ELR (cell line): ENCODE results near the gene DLL3.
A peak's percentile ranks its signal among the peaks of the same experiment; 100 is the strongest.

Experiments
- DNase-seq: peaks from one replicate; pipeline ENCODE4 v3.0.0-alpha.2; 2015; ENCODE audit warnings: low read depth

The DLL3 gene

DNA sequence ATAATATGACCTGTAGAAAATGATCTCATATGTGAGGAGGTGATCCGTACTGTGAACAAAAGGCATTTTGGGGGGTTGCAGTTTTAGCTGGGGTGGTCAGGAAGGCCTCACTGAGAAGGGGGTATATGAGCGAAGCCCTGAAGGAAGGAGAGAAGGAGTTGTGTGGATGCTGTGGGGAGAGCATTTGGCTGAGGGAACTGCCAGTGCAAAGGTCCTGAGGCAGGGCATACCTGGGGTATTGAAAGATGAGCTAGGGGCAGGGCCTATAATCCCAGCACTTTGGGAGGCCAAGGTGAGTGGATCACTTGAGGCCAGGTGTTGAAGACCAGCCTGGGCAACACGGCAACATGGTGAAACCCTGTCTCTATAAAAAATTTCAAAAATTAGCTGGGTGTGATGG, 18.7 kb downstream of the DLL3 start:
- no peak for DNase-seq

DNA sequence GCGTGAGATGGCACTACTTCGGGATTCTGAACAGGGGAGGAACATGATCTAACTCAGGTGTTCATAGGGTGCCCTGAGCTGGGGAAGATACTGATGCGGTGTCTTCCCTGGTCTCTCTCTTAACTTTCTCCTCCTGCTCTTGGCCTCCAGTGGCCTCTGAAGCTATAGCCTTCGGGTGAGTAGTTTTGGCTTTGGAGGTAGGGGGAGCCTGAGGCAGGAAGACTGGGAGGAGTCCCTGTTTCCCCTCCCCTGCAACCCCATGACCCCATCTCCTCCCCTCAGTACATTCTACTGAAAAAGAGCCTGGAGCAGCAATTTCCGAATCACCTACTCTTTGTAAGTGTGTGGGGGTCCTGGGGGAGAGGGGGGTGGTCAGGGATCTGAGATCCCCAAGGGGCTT, 19.7 kb downstream of the DLL3 start:
- DNase-seq: no peak

GRCh38 chr19:39518975-39519374, 20.2 kb downstream of the DLL3 start:
- no peak for DNase-seq

GRCh38 chr19:39520541-39521484, 22.1 kb downstream of the DLL3 start:
- DNase-seq: no peak

- no peak for DNase-seq
Observed at GRCh38 chr19:39524495-39524894, 25.7 kb downstream of the DLL3 start.

GRCh38 chr19:39525205-39525604, 26.5 kb downstream of the DLL3 start:
- no peak for DNase-seq

- DNase-seq: no peak
Observed at GRCh38 chr19:39531834-39532232, 33.1 kb downstream of the DLL3 start.

DNA sequence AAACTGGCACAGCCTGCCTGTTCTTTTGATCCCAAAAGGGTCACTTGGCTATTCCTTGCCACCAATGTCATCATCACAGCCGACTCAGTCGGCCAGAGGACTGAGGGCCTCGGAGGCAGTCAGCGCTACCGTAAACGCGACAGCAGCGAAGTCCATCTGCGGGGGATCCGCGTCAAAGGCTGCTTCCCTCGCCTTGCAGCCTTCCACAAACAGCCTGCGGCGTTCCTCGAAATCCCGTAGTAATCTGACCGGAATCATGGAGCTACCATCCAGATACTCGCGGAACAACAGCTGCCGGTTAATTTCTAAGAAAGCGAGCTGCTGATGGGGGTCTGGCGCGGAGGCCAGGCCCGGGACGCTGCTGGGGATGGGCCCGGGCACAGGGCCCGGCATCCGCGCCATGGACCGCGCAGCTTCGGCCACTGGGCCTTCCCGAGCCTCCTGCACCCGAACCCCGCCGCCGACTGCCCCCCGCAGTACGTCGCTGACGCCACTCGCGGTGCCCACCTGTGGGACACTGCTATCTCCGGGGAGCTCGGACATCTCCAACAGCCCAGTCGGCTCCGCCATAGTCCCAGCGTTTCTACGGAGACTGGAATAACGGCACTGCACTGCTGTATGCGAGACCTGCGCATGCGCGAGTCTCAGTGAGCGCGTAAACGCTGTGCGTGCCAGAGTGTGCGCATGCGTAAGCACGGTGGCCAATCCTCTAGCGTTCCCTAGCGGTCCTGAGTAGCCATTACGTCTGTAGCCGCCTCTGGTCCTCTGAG, 33.7 kb downstream of the DLL3 start, which contains the start of gene EID2B:
EID2B (minus strand) TSS at position 620 of the 770 bp plus-strand sequence; CDS start at position 570, 50 bp downstream.
- DNase-seq: peak; percentile 95

GRCh38 chr19:39533003-39533512, 34.3 kb downstream of the DLL3 start:
- DNase-seq: no peak

DNA sequence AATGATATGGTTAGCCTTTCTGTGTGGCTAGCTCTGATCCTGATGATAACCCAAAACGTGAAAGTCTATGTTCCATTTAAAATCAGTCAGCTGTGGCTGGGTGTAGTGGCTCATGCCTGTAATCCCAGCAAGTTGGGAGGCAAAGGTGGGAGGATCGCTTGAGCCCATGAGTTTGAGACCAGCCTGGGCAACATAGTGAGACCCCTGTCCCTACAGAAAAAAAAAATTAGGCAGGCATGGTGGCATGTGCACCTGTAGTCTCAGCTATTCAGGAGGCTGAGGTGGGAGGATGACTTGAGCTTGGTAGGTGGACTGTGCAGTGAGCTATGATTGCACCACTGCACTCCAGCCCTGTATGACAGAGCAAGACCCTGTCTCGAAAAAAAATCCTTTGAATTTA, 35.0 kb downstream of the DLL3 start:
- no peak for DNase-seq

DNA sequence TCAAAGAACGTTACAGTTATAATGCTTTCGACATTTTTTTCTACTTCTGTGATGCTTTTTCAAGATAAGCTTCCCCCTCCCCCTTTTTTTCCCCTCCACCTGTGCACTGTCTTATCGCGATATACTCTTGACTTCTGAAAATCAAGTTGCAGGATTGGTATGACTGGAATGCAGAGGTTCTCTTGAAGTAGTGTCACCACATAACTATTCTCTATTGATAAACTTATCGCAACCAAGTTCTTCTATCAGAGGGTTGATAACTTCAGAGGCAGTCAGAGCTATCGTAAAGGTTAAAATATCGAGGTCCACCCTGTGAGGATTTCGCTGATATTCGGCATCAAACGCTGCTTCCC, 40.4 kb downstream of the DLL3 start:
- peak; percentile 70 for DNase-seq

DNA sequence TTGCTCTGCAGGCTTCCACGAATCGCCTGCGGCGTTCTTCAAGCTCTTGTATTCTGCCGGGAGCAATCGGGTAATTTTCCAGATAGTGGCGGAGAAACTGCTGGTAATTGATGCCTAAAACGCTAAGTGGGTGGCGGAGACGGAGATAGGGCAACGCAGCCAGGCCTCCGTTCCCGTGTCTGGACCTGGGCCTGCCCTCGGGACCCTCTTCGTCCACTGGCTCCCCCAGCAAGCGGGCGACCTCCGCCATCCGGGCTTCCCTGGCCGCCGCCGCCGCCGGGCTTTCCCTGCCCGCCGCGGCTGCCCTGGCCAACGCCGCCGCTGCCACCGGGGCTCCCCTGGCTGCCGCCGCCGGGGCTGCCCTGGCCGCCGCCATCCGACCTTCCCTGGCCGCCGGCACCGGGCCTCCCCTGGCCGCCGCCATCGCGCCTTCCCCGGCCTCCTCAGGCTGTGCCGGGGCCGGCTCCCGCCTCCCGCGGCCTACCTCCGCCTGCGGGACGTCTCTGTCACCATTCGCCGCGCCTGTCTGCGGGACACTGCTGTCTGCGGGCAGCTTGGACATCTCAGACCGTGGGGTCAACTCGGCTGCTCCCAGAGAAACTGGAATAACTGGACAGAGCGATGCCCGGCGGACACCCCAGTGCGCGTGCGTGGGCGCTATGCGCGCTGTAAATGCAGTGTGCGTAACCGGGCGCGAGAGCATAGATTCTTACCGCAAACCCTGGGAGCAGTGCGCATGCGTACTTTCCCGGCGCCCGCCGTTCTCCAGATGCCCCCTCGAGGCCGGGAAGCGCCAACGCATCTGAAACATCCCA, 41.0 kb downstream of the DLL3 start, which contains the start of gene EID2:
EID2 (minus strand) TSS at position 644 of the 815 bp plus-strand sequence; CDS start at position 562, 82 bp downstream.
- DNase-seq: peak; percentile 91

- DNase-seq: no peak
Observed at GRCh38 chr19:39540333-39540673, 41.6 kb downstream of the DLL3 start.

DNA sequence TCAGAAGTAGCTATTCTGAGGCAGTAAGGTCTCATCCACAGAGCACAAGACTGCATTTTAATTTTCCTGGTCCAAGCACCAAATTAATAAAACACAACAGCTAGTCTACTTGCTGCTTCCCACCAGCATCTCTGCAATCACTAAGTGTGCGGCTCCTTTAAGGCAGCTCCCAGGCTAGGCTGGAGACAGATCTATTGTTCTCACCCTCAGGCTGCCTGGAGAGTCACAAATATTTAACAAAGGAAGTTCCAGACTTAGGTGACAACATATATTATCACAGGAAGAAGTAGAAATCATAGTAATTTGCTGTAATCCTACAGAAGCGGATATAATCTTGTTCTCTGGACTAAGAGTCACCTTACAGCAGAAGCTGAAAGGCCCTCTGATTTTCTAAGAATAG, 43.5 kb downstream of the DLL3 start:
- no peak for DNase-seq

DNA sequence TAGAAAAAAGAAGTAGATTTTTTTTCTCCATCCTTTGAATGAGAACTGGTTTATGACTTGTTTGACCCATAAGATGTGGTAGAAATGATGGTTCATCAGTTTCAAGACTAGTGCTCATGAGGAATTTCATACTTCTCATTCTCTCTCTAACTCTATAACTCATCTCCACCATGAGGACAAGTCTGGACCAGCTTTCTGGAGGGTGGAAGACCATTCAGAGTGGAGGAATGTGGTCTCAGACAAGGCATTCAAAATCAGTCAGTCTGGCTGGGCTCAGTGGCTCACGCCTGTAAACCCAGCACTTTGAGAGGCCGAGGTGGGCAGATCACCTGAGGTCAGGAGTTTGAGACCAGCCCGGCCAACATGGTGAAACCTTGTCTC, 44.7 kb downstream of the DLL3 start:
- DNase-seq: no peak

GRCh38 chr19:39544226-39544903, 45.6 kb downstream of the DLL3 start:
- DNase-seq: peak; percentile 20

GRCh38 chr19:39544911-39545310, 46.2 kb downstream of the DLL3 start:
- DNase-seq: no peak

DNA sequence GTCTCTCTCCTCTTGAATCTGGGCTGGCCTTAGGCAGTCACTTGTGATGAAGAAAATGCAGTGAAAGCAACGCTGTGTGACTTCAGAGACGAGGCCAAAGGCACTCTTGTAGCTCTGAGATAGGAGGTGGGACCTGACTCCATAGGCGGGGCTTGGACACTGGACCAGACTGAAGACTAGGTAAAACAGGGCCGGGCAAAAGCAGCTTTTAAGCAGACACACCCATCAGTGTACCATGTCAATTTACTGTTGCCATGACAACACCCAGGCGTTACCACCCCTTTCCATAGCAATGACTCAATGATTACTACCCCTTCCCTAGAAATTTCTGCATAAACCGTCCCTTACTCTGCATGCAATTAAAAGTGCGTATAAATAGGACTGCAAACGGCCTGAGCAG, 47.9 kb downstream of the DLL3 start:
- DNase-seq: peak; percentile 15

DNA sequence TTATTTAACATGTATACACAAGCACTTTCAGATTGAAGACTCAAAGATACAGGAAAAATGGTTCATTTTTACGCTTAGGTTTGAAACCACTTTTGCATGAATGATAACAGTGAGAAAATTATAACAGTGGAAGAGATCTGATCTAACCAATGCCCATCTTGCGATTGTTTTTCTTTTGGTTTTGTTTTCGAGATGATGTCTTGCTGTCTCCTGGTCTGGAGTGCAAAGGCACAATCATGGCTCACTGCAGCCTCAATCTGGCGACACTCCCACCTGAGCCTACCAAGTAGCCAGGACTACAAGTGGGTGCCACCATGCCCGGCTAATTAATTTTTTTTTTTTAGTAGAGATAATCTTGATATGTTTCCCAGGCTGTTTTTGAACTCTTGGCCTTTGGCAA, 51.5 kb downstream of the DLL3 start:
- no peak for DNase-seq

DNA sequence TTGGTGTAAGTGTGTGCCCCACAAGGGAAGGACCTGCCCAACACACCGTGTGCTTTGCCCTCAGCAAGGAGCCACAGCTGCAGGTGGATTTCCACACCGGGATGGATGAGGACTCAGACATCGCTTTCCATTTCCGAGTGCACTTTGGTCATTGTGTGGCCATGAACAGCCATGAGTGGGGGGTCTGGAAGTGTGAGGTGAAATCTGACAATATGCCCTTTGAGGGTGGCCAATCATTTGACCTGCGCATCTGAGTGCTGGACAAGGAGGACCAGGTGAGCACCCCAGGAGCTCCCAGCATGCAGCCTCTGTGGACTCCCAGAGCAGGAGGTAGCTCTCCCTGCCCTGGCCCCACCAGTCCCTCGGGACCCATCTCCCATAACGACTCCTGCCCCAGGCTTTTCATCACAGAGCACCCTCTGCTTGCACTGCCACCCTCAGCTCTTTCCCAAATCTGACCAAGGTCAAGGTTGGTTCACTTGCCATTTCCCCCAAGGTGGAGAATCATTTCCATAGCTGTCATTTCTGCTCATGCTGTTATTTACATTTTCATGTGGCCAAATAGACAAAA, 54.4 kb downstream of the DLL3 start:
- no peak for DNase-seq

- DNase-seq: no peak
Observed at GRCh38 chr19:39554701-39555311, 56.1 kb downstream of the DLL3 start.
